Neural progenitor cell (in vitro differentiated cells): ENCODE data around the gene PRR18.

ENCODE experiments used
- EZH2 ChIP-seq: fragments of 200-600 bp; sonication (generic); IDR thresholded peaks from 2 replicates; pipeline ENCODE4 v1.6.1; 2017; ENCODE audit warnings: antibody characterized with exemption, mild to moderate bottlenecking, moderate library complexity
- TF ChIP-seq, protein P1 (sequence below): fragments of 200-600 bp; sonication (generic); IDR thresholded peaks from 2 replicates; pipeline ENCODE4 v1.5.1; 2017; ENCODE audit warnings: antibody characterized with exemption, mild to moderate bottlenecking

DNA sequence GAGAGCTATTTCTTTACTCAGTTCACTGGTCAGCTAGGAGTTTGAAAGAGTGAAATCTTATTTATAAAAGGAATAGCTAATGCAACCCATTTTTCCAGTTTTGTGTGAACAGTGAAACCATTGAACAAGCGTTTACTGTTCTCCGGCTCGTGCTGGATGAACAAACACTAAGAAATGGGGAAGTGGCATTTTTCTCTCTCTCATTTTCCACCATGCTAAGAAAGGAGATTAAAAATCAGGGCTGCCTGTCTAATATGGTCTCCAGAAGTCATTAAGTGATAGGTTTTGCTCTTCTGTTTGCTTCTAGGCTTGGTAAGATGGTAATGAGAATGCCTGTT, 34.9 kb upstream of the PRR18 start:
- TF ChIP-seq, protein P1, sequence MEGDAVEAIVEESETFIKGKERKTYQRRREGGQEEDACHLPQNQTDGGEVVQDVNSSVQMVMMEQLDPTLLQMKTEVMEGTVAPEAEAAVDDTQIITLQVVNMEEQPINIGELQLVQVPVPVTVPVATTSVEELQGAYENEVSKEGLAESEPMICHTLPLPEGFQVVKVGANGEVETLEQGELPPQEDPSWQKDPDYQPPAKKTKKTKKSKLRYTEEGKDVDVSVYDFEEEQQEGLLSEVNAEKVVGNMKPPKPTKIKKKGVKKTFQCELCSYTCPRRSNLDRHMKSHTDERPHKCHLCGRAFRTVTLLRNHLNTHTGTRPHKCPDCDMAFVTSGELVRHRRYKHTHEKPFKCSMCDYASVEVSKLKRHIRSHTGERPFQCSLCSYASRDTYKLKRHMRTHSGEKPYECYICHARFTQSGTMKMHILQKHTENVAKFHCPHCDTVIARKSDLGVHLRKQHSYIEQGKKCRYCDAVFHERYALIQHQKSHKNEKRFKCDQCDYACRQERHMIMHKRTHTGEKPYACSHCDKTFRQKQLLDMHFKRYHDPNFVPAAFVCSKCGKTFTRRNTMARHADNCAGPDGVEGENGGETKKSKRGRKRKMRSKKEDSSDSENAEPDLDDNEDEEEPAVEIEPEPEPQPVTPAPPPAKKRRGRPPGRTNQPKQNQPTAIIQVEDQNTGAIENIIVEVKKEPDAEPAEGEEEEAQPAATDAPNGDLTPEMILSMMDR = no peak
- no peak for TF ChIP-seq EZH2
